ENCODE data around the gene ERI3.

- no peak for TF ChIP-seq TAF1 (IDR thresholded peaks at IDR 0.05; ENCODE audit: low read depth, low read length)
- TF ChIP-seq POLR2A (IDR thresholded peaks at IDR 0.05; ENCODE audit: low read depth, low read length), result no peak
- TF ChIP-seq POLR2AphosphoS5 (IDR thresholded peaks at IDR 0.05; ENCODE audit: low read depth, low read length), result no peak
- no peak for TF ChIP-seq POU2F2 (IDR thresholded peaks at IDR 0.05; ENCODE audit: low read depth, low read length)
- no peak for TF ChIP-seq PAX5 (IDR thresholded peaks at IDR 0.05; ENCODE audit: insufficient read depth, low read length, severe bottlenecking)
Observed at GRCh38 chr1:44293761-44294315, 61.2 kb downstream of the ERI3 start.
